Cardiac fibroblast (primary cell): Measurements from ENCODE around the gene DOK5.

Experiments
- DNase-seq, 2 donors: peaks; one replicate each; pipeline versions ENCODE4 v3.0.0 to v3.0.0-alpha.2; 2010; ENCODE audit warnings: low read depth in 2 of 2
- H3K4me3 ChIP-seq, 2 donors: replicated peaks in 1 of 2; 1 replicate in 1 of 2; 2 replicates in 1 of 2; pipeline ENCODE4 v1.5.1; 2011; ENCODE audit warnings: low read depth in 2 of 2, low read length in 2 of 2, mild to moderate bottlenecking in 2 of 2, moderate library complexity in 1 of 2
- TF ChIP-seq, protein P1 (sequence below): IDR thresholded peaks from one replicate; pipeline ENCODE4 v1.5.1; 2011; ENCODE audit warnings: low read depth, mild to moderate bottlenecking, low read length, inconsistent platforms

The DOK5 gene

DNA sequence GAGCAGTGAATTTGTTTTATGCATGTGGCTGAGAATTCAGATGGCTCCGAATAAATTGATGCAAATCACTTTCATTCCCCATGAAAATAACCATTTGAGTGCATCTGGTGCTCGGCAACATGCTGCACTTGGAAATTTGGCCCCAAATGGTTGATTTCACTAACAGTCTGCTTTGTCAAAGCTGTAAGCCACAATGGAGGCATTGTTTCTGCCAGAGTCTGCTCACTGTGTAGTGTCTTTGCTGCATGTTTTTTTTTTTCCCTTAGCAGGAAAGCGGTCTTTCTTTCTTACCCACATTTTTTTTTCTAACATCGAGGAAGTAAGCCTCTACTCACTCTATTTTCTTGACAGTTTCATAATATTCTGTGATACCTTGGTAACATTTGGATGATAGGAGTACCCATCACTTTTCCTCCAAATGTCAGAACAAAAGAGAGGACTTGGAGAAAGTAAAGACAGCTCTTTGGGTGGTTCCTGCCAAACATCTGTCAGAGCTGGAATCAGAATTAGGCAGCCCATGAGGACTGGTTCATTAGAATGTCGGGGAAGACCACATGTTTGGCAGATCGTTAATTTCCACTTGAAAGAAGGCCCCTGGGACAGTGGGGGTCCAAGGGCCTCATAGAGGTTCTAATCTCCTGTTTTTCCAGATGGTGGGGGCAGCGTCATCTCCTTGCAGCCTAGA, 149.5 kb downstream of the DOK5 start:
- DNase-seq = peak in 1 of 2 donors; percentile 55
- no peak overlapping the region for H3K4me3 ChIP-seq
- TF ChIP-seq, protein P1, sequence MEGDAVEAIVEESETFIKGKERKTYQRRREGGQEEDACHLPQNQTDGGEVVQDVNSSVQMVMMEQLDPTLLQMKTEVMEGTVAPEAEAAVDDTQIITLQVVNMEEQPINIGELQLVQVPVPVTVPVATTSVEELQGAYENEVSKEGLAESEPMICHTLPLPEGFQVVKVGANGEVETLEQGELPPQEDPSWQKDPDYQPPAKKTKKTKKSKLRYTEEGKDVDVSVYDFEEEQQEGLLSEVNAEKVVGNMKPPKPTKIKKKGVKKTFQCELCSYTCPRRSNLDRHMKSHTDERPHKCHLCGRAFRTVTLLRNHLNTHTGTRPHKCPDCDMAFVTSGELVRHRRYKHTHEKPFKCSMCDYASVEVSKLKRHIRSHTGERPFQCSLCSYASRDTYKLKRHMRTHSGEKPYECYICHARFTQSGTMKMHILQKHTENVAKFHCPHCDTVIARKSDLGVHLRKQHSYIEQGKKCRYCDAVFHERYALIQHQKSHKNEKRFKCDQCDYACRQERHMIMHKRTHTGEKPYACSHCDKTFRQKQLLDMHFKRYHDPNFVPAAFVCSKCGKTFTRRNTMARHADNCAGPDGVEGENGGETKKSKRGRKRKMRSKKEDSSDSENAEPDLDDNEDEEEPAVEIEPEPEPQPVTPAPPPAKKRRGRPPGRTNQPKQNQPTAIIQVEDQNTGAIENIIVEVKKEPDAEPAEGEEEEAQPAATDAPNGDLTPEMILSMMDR = no peak

DNA sequence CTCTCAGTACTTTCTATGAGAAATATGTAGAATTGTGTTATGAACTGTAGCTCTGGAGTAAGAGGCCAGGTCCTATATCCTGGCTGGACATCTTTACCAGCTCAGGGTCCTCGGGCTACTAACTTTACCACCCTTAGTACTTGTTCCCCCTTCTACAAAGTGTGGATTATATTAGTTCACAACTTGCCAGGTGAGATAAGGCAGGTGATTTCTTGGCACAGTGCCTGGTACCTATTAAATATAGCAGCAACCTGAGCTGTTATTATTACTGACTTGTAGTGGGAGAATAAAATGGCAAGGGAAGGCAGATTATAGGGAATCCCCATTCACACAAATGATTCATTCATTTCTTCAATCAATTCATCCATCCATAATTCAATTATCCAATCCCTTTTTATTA, 150.1 kb downstream of the DOK5 start:
- H3K4me3 ChIP-seq = no peak overlapping the region
- TF ChIP-seq, protein P1 = no peak
- no peak for DNase-seq

DNA sequence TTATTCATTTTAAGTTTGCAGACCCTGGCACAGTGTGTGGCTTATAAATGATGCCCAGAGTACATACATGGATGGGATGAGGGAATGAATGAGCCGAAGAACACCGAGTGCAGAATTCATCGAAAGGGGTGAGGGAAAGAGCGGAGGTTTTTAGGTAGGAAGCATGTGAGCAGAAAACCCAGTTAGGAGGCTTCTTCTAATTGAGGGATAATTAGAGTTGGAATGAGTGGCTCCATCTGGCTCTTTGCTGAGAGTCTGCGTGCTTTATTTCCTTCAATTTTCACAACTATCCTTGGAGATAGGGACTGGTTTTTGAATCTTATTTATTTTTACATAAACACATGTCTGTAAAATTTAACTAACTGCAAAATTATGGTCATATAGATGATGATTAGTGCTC, 150.7 kb downstream of the DOK5 start:
- DNase-seq = no peak
- TF ChIP-seq, protein P1 = no peak
- H3K4me3 ChIP-seq = no peak overlapping the region

DNA sequence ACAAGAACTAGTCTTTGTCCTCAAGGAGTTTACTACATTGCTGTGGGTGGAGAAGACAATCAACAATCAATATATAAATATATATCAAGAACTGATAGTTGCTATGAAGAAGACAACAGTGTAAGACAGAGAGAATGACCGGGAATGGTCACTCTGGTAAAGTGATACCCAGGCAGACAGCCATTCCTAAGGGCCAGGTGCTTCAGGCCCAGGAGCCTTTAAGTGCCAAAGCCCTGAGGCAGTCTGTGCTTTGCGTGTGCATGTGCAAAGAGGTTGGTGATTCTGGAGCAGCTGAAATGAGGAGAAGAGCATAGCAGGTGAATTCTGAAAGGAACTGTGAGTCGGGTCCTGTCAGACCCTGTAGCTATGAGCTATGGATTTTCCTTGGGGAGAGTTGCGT, 154.2 kb downstream of the DOK5 start:
- no peak overlapping the region for H3K4me3 ChIP-seq
- no peak for DNase-seq
- TF ChIP-seq, protein P1 = no peak

DNA sequence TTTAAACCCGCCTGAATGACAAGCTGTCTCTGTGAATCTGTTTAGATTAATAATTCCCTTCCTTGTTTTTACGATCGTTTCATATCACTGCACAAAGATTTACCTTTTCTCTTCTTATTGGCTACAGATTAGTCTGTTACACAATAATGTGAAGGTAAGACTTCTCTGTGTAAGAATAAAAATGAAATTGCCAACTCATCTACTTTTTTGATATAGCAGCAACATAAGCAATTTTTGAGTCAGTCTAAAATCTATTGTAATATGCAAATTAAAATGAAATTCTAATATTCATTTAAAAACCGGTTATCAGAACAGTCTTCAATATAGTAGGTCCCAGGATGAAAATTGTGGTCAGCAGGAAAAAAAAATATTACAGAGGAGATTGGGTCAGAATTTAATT, 155.2 kb downstream of the DOK5 start:
- DNase-seq = no peak
- no peak overlapping the region for H3K4me3 ChIP-seq
- TF ChIP-seq, protein P1 = no peak

DNA sequence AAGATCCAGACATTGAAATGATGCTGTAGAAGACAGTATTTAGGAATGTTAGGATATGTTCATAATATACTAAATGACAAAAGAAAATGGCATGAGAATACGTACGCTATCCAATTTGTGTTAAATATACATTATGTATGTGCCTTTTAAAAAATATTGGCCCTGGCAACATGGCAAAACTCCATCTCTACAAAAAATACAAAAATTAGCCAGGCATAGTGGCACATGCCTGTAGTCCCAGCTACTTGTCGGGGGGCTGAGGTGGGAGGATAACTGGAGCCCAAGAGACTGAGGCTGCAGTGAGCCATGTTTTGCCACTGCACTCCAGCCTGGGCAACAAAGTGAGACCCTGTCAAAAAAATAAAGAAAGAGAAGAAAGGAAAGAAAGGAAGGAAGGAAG, 155.7 kb downstream of the DOK5 start:
- DNase-seq = no peak
- no peak overlapping the region for H3K4me3 ChIP-seq
- TF ChIP-seq, protein P1 = no peak
